K562 (cell line): ENCODE measurements around the gene HNF4A.

Experiments used
- CEBPB ChIP-seq: fragments of 450-650 bp; IDR thresholded peaks from 2 replicates; pipeline ENCODE4 v1.6.1; 2016; ENCODE audit warnings: missing genetic modification characterization, missing compliant biosample characterization
- HCFC1 ChIP-seq: IDR thresholded peaks from 2 replicates; pipeline ENCODE4 v1.6.1; 2012; ENCODE audit warnings: low read depth, low read length, improper control_type of control experiment
- JUND ChIP-seq, 2 experiments: IDR thresholded peaks; 2 replicates in 1 of 2; 3 replicates in 1 of 2; pipeline ENCODE4 v1.6.1; 2011; ENCODE audit warnings: borderline replicate concordance in 2 of 2, low read depth in 2 of 2, low read length in 2 of 2, improper control_type of control experiment in 1 of 2, missing biosample characterization in 1 of 2, missing genetic modification characterization in 1 of 2, missing genetic modification reagents in 1 of 2
- MBD2 ChIP-seq: sonication (generic); IDR thresholded peaks from 2 replicates; pipeline ENCODE4 v1.6.1; 2016; ENCODE audit warnings: low read depth, borderline replicate concordance
- MXI1 ChIP-seq: IDR thresholded peaks from 2 replicates; pipeline ENCODE4 v1.6.1; 2011; ENCODE audit warnings: low read depth, mild to moderate bottlenecking, improper control_type of control experiment, low read length
- NR2C1 ChIP-seq, 2 experiments: fragments of 450-650 bp; IDR thresholded peaks; 2 replicates each; pipeline ENCODE4 v1.6.1; 2017; ENCODE audit warnings: mild to moderate bottlenecking in 2 of 2, antibody characterized with exemption in 1 of 2, inconsistent platforms in 1 of 2, missing compliant biosample characterization in 1 of 2, missing genetic modification characterization in 1 of 2
- POLR2A ChIP-seq: fragments of 450-650 bp; conservative IDR thresholded peaks from 2 replicates; pipeline ENCODE4 v1.6.1; 2016
- POLR2AphosphoS5 ChIP-seq: IDR thresholded peaks from 2 replicates; pipeline ENCODE4 v1.6.1; 2011; ENCODE audit warnings: mild to moderate bottlenecking, low read depth, low read length, moderate library complexity; ENCODE audit not compliant: control insufficient read depth, insufficient read depth
- POLR2G ChIP-seq: fragments of 200-400 bp; formaldehyde crosslinking; IDR thresholded peaks from 2 replicates; pipeline ENCODE4 v1.6.1; 2017; ENCODE audit warnings: low read depth, mild to moderate bottlenecking, antibody characterized with exemption, low read length, moderate library complexity
- YY1 ChIP-seq, 3 experiments: IDR thresholded peaks; 2 replicates each; pipeline ENCODE4 v1.6.1; 2011; ENCODE audit warnings: low read length in 2 of 3, mild to moderate bottlenecking in 2 of 3, moderate library complexity in 2 of 3, borderline replicate concordance in 1 of 3, control low read depth in 1 of 3, low read depth in 1 of 3; ENCODE audit not compliant: insufficient read depth in 3 of 3, insufficient replicate concordance in 2 of 3, control insufficient read depth in 1 of 3, insufficient read length in 1 of 3; ENCODE audit errors: extremely low read depth in 1 of 3
- TF ChIP-seq, protein P1 (sequence below), 3 experiments: IDR thresholded peaks in 2 of 3; conservative IDR thresholded peaks in 1 of 3; 2 replicates each; pipeline ENCODE4 v1.5.1; 2011 to 2012; ENCODE audit warnings: low read length in 3 of 3, mild to moderate bottlenecking in 3 of 3, control low read depth in 2 of 3, improper control_type of control experiment in 1 of 3, inconsistent platforms in 1 of 3, low read depth in 1 of 3, mixed read lengths in 1 of 3, moderate library complexity in 1 of 3; ENCODE audit not compliant: insufficient read depth in 2 of 3
- TF ChIP-seq, protein P2 (sequence below): fragments of 250-450 bp; sonication (Bioruptor Pico); IDR thresholded peaks from 2 replicates; pipeline ENCODE4 v1.5.1; 2021; ENCODE audit warnings: mild to moderate bottlenecking

DNA sequence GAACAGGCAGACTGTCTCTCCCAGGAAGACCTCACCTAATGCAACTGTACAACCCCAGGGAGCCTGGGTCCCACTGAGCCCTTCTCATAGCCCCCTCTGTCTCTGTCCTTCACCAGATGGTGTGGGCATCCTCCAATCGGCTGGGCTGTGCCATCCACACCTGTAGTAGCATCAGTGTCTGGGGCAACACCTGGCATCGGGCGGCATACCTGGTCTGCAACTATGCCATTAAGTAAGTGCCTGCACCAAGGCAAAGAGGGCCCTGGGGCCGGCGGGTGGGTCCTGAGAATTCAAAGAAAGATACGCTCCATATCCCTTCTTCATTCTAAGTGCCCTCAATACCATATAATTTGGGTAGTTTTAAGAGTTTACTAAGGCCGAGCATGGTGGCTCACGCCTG is 10.4 kb upstream of the HNF4A start:
- TF ChIP-seq, protein P1, sequence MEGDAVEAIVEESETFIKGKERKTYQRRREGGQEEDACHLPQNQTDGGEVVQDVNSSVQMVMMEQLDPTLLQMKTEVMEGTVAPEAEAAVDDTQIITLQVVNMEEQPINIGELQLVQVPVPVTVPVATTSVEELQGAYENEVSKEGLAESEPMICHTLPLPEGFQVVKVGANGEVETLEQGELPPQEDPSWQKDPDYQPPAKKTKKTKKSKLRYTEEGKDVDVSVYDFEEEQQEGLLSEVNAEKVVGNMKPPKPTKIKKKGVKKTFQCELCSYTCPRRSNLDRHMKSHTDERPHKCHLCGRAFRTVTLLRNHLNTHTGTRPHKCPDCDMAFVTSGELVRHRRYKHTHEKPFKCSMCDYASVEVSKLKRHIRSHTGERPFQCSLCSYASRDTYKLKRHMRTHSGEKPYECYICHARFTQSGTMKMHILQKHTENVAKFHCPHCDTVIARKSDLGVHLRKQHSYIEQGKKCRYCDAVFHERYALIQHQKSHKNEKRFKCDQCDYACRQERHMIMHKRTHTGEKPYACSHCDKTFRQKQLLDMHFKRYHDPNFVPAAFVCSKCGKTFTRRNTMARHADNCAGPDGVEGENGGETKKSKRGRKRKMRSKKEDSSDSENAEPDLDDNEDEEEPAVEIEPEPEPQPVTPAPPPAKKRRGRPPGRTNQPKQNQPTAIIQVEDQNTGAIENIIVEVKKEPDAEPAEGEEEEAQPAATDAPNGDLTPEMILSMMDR (IDR thresholded peaks at IDR 0.05 in 2 of 3, conservative IDR thresholded peaks at IDR 0.05 in 1 of 3; ENCODE audit: insufficient read depth in 2 of 3, low read depth in 1 of 3, low read length in 3 of 3) = no peak
- TF ChIP-seq JUND (IDR thresholded peaks at IDR 0.05; ENCODE audit: borderline replicate concordance, low read depth, low read length) (no peak), JUND (tag; IDR thresholded peaks at IDR 0.05; ENCODE audit: borderline replicate concordance, low read depth, low read length) (no peak), CEBPB (tag) (no peak), NR2C1 (IDR thresholded peaks at IDR 0.05) (no peak), NR2C1 (tag; IDR thresholded peaks at IDR 0.05) (no peak), POLR2G (no peak), YY1 (IDR thresholded peaks at IDR 0.05; ENCODE audit: borderline replicate concordance in 1 of 3, control insufficient read depth in 1 of 3, extremely low read depth in 1 of 3, insufficient read depth in 3 of 3, insufficient read length in 1 of 3, insufficient replicate concordance in 2 of 3, low read depth in 1 of 3, low read length in 2 of 3) (no peak), MXI1 (no peak), POLR2A (no peak), POLR2AphosphoS5 (no peak), HCFC1 (no peak), MBD2 (no peak)
- TF ChIP-seq, protein P2, sequence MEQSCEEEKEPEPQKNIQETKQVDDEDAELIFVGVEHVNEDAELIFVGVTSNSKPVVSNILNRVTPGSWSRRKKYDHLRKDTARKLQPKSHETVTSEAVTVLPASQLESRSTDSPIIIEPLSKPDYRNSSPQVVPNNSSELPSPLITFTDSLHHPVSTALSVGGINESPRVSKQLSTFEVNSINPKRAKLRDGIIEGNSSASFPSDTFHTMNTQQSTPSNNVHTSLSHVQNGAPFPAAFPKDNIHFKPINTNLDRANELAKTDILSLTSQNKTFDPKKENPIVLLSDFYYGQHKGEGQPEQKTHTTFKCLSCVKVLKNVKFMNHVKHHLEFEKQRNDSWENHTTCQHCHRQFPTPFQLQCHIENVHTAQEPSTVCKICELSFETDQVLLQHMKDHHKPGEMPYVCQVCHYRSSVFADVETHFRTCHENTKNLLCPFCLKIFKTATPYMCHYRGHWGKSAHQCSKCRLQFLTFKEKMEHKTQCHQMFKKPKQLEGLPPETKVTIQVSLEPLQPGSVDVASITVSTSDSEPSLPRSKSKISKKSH = no peak
